HG03469 (cell line): Measurements from ENCODE around the gene GPR50.

Experiments used
- ATAC-seq: cut with Tn5 transposase; IDR thresholded peaks from one replicate; pipeline ENCODE4 v1.9.1; 2021; ENCODE audit warnings: mild to moderate bottlenecking, moderate library complexity, moderate number of reproducible peaks; ENCODE audit not compliant: unreplicated experiment

Gene GPR50

DNA sequence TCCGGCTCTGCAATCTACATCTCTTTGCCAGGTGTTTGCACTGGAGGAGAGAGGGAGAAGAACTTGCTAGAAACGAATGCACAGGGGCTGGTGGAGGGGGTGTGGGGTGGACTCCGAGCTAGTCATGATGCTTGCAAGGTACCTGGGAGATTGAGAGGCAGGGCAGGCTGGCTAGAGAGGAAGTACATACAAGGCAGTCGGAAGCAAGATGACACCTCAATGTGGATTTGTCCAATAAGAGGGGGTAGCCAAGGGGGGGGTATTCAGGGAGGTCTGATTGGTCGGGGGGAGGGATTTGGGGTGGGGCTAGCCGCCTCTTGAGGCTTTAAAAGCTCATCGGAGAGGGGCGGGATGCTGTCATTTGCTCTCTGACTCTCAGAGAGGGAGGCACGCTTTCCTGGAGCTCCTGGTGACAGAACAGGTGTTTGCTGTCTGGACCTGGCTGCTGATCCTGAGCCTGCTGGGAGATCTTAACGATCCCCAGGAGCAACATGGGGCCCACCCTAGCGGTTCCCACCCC lies at the start of gene GPR50:
GPR50 (plus strand) TSS at position 354 of the 520 bp plus-strand sequence; CDS start at position 492, 138 bp downstream.
- ATAC-seq: no peak

DNA sequence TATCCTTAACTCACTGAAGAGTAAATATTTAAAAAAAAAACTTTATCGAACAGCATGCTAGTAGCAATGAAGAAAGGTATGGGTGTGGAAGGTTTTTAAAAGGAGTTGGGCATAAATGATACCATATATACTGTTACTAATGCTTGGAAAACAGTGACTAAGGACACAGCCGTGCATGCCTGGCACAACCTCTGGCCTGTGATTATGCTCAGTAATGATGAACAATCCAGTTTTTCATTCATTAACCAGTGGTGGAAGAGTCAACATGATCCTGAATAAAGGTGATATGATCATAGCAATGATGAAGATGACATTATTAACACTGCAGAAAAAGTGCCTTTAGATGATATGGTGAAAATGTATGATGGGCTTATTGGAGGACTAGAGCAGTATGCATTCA lies 43.9 kb upstream of the GPR50 start:
- no peak for ATAC-seq

DNA sequence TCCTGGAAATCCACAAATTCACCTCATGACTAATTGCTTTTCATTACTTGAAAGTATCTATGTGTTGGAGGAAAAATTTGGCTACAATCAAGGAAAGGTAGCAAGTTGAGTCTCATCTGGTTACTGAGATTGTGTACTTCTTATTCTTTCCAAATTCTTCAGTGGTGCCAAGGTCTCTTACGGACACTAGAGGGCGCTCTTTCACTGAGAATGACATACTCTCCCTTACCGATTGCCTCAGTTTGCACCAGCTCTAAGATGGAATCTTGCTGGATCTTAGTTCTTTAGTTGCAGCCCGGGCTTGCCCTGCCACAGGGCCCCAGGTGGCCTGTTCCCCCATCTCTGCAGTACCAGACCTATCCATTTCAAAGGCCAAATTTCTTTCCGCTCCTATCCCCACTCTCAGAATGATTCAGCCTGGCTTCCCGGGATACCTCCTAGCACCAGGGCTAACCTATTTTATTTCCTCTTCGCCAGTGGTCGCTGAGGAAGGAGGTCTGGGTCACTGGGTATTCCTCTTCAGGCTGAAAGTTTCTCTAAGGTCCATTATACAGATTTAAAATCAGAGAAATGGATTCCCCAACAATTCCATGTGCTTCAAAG lies 24.6 kb upstream of the GPR50 start:
- ATAC-seq: peak; percentile 48

DNA sequence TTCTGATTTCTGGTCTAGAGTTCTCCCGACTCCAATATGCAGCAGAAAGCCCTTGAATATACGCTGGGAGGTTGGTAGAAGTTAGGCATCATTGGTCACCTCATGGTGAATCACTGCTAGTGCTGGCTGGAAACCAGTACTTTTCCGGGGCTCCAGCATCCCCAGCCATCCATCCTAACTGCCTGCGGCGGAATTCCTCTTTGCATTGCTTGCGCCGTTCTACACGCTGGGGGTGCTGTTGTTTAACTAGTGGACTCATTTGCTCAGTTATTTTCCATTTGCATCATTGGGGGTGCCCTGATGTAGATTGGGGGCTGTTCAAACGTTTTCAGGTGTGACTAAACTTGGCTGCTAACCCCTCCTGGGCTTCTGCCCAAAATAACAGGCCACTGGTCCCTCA lies 23.3 kb upstream of the GPR50 start:
- no peak for ATAC-seq

DNA sequence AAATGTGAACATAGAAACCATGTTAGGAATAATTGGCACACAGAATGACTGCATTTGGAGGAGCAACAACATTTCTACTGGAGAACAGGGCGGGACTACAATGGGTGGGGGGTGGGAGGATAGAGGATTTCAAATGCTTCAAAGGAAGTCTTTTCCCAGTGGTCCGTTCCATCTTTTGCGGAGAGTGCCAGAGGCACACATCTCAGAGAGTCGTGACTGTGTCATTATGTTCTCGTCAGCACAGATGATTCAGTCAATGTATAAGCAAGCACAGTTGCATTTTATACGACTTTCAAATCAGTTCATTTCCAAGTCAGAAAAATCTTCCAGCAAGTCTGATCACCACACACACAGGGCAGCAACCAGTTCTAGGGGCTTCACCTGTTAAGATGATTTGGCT lies 22.7 kb upstream of the GPR50 start:
- ATAC-seq: no peak

DNA sequence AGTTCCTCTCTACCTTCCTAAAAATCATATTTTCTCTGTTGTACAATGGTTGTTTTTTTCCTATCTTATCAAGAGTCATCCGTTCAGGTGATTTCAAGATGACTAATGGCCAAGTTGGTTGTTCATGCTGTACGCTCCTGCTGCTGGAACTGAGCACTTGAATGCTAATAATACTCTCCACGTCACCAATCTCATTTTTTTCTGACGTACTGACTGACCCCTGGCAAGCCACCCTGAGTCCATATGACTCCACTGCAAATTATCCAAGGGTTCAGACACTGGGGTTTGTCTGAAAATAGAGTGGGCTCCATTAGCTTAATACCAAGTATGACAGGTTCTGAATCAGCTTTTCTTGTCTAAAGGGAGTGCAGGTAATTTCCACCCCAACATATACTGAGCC lies 21.1 kb upstream of the GPR50 start:
- no peak for ATAC-seq

DNA sequence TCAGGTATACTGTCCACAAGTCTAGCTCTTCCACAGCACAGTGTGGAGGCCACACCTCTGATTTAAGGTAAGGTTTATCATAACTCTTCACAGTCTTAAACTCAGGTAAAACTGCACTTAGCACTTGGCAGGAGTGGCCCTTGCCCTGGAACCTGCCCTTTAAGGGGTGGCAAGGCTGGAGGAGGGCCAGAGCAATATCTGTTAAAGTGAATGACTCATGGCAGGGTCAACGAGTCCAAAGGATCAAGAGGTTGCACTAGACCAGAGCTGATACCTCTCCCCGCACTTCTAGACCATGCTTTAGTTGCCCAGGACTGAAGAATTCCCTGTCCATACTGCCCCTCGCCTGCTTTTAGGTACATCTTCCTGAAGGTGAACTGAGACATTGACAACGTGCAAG lies 14.7 kb upstream of the GPR50 start:
- no peak for ATAC-seq

DNA sequence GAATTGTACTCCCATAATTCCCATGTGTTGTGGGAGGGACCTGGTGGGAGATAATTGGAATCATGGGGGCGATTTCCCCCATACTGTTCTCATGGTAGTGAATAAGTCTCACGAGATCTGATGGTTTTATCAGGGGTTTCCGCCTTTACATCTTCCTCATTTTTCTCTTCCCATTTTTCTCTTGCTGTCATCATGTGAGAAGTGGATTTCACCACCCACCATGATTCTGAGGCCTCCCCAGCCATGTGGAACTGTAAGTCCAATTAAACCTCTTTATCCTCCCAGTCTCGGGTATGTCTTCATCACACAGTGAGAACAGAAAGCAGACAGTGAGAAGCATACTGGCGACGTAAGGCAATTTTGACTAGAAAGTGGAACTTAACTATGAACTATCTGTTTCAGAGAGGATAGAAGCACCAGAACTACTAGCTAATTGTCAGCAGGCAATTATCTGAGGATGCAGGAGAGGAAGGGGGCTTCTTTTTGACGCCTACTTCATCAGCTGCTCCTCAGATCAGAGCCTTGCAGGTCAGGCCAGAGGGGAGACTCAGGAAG lies 8.5 kb upstream of the GPR50 start:
- no peak for ATAC-seq

DNA sequence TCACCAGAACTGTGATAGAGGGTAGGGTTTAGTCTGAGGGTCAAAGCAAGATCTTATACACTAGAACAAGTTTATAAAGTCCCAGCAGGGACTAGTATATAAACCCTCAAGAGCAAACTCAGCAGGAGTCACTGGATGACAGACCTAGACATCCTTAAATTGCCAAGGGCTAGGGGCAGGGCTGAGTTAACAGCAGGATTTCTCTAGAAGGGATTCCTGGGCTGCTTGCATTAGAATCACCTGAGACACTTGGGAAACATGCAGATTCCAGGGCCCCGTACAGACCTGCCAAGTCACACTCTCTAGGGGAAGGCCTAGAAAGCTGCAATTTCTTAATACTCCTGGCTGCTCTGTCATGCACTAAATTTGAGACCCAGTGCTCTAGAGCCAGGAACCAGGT lies 6.6 kb upstream of the GPR50 start:
- ATAC-seq: no peak

DNA sequence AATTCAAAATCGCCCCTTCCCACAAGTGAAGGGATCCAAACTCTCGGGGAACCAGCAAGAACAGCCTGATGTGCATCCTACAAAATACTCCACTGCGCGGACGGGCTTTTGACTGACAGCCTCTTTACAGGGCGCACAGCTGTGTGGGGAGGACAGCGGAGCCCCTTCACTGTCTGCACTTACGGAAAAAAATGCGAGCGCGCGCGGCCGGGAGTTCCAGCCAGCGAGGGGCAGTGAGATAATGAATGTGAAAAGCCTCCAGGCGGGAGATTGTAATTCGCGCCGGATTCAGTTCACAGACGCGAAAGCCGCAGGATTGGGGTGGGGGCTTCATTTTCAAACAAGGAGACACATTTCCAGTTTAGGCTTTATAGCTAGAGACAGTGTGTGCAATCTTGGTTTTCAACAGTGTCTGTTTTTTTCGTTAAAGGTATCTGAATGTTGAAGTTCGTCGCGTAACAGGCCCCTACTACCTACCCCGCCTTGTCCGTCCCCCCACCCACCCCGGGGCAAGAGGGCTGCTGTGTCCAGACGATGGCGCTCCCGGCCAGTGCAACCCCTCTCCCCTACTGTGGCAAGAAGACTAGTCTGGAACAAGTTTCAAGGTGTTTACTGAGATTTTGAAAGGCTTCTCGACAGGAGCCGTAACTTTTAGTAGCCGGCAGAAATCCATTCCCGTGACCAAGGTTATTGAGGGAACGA lies 1.7 kb upstream of the GPR50 start:
- ATAC-seq: no peak

DNA sequence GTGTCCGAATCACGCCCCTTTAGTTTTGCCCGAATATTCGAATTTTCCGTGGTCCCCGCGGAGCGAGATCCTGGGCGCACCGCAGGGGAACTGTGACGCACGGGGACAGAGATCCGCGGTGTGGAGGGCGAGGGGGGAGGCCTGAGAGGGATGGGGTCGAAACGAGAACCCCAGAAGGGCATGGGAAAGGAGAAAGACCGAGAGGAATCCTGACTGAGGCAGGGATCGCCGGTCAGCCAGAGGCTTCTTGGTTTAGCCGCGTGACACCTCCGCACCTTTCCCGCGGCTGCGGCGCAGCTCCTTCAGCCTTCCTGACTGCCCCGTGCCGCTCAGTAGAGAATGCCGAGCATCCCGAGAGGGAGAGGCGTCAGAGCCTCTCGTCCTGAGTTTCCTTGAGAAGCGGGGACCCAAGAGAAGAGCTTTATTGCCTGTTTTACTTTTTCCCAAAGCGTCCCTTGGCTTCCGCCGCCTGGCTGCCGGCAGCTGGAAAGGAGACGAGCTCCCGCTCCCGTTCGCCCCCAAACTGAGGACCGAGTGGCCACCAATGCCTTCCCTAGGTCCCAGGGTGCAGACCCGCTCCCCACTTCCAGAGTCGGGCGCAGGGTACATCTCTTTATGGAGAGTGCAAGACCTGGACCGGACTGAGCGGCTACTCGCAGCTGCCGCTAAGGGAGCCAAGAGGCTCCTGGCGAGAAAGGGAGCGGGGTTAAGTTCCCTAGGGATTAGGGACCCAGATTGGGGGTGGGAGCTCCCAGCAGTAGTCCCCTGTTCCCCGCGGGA lies 911 bp upstream of the GPR50 start:
- no peak for ATAC-seq

DNA sequence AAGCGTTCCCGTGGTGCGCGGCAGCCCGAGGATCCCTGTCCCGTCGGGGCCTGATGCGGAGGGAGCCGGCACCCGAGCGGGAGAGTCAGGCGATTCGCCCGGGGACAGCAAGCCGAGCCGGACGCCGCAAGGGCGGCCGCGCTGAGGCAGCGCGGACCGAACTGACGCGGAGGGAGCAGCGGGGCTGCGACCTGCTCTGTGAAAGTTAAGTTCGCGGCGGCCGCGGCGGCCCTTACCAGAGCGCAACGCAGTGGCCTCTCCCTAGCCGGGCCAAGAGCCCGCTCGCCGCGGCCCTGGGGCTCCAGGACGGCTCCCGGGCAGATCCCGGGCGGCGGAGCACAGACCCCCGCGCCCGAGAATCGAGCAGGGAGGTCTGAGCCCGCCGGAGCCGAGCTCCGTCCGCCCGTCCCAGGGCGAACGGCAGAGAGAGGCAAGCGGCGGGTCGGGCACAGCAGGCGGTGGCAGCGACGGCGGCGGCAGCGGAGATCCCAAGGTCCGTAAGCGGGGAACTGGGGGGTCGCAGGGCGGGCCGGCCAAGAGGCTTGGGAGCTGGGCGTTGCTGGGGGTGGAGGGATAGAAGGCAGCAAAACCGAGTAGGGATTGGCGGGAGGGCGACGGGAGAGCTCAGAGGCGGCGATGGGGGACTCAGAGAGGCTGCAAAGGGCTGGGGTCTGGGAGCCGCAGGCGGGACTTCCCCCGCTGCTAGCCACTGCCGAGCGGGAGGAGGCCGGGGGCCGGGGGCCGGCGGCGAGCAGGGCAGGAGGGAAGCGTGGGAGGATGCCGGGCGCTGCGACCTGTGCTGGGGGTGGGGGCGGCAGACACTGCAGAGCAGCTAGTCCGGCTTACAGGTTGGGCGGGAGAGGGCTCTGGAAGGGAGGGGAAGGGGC lies 1.0 kb downstream of the GPR50 start:
- no peak for ATAC-seq

DNA sequence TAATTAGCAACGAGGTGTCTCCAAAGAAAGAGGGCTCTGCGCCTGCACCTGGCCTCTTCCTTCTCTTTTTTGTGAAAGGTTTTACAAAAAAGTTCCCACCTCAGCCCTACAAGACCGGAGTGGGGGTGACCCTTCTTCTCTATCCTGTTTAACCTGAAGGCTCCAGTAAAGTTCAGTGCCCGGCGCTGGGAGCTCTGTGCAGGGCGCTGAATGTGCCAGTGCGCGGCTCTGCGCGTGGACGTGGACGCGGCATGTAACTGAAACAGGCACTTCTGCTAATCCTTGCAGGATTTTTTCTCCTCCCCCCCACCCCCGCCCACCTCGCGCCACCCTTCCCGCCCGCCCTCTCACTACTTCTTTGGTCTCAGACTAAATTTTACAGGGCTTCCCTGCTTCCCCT lies 2.4 kb downstream of the GPR50 start:
- ATAC-seq: no peak

DNA sequence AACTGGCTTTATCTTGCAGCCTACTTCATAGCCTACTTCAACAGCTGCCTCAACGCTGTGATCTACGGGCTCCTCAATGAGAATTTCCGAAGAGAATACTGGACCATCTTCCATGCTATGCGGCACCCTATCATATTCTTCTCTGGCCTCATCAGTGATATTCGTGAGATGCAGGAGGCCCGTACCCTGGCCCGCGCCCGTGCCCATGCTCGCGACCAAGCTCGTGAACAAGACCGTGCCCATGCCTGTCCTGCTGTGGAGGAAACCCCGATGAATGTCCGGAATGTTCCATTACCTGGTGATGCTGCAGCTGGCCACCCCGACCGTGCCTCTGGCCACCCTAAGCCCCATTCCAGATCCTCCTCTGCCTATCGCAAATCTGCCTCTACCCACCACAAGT lies 4.0 kb downstream of the GPR50 start:
- ATAC-seq: no peak

DNA sequence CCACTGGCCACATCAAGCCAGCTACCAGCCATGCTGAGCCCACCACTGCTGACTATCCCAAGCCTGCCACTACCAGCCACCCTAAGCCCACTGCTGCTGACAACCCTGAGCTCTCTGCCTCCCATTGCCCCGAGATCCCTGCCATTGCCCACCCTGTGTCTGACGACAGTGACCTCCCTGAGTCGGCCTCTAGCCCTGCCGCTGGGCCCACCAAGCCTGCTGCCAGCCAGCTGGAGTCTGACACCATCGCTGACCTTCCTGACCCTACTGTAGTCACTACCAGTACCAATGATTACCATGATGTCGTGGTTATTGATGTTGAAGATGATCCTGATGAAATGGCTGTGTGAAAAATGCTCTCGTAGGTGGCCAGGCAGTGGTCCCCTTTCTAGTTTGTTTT lies 4.7 kb downstream of the GPR50 start:
- ATAC-seq: no peak

DNA sequence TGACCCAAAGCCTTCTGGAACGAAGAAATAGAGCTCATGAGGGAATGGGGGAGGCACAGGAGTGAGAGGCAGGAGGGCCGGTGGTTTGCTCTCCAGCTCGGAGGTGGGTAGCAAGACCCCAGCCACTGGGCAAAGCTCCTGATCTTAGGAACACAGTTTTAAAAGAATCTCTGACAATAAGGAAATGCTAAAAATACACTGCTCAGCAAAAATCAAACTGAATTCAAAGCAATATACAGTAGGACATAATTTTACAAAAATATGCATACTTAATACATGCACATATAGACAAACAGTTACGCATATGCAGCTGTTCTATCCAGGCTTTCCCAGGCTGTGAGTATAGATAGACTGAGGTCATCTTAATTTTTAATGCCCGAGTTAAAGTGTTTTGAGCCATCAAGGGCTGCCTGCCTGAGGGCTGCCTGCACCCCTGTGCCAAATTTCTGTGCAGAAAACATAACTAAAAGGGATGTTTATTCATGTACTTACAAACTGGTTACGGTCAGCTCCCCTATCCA lies 6.9 kb downstream of the GPR50 start:
- no peak for ATAC-seq

DNA sequence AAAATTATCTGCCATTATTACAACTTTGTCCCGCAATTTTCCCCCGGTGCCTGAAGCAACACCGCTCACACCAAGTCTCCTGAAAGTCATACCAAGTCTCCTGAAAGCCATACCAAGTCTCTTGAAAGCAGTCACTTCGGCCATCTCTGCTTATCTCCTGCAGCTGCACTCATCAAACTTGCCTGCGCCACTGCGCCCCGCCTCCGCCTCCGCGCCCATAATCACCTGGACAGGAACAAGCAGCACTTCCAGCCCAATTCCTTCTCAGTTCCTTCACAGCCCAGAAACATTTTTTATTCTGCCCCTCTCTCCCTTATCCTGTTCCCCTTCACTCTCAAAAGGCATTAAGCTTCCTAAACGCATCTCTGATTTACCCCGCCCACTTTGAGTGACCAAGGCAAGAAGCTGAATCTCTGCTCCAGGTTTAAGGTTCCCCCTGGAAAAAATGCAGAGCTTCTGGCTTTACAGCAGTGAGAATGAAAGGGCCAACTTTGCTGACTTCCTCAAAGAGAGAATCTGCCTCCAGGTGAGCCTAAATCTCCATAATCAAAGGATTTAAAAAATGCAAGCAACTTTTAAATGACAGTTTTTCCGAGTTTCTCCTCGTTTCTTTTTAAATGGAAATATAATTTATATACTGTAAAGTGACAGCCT lies 7.7 kb downstream of the GPR50 start:
- ATAC-seq: no peak

DNA sequence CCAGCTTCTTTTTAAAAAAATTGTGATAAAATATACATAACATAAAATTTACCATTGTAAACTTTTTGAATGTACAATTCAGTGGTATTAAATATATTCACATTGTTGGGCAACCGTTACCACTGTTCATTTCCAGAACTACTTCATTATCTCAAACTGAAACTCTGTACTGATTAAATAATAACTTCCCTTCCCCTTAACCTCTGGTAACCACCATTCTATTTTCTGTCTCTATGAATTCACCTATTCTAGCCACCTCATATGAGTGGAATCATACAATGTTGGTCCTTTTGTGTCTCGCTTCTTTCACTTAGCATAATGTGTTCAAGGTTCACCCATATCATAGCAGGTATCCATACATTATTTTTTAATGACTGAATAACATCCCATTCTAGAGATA lies 8.3 kb downstream of the GPR50 start:
- no peak for ATAC-seq

DNA sequence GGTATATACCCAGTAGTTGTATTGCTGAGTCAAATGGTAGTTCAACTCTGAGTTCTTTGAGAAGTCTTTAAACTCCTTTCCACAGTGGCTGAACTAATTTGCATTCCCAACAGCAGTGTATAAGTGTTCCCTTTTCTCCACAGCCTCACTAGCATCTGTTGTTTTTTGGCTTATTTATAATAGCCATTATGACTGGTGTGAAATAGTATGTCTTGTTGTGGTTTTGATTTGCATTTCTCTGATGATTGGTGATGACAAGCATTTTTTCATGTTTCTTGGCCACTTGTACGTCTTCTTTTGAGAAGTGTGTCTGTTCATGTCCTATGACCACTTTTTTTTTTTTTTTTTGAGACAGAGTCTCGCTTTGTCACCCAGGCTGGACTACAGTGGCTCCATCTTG lies 30.5 kb downstream of the GPR50 start:
- no peak for ATAC-seq

DNA sequence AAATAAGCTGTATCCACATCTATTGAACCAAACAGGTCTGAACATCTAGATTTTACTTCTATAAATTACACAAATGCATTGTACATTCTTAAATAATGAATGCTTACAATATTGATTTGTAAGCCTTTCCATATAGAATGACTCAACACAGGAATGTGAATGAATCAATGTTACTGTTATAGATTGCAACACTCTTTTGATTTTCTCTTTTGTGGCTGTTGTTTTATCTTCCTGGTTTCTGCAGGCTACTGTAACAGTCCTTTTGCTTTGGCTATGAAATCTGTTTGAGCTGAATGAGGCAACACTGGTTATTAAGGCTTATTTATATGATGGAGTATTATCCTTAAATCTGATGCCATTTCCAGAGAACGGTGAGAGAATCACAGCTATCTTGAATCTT lies 49.5 kb downstream of the GPR50 start:
- ATAC-seq: no peak
